Uterus (tissue), 2 donors: Measurements from ENCODE around the gene CTXND2.

Experiments
- CTCF ChIP-seq, 4 experiments: fragments of 200-600 bp in 2 of 4; fragments of 450-650 bp in 2 of 4; sonication (generic) in 2 of 4; IDR thresholded peaks; one replicate each; pipeline ENCODE4 v1.5.1; 2016 to 2019; ENCODE audit warnings: antibody characterized with exemption in 4 of 4, mild to moderate bottlenecking in 2 of 4, moderate library complexity in 1 of 4
- POLR2A ChIP-seq, 2 donors: fragments of 450-650 bp; IDR thresholded peaks; one replicate each; pipeline ENCODE4 v1.6.1; 2016; ENCODE audit warnings: antibody characterized with exemption in 2 of 2, mild to moderate bottlenecking in 1 of 2, moderate library complexity in 1 of 2

GRCh38 chr1:150912623-150913022 lies 25.7 kb downstream of the CTXND2 start:
- TF ChIP-seq CTCF (IDR thresholded peaks at IDR 0.05) (no peak), POLR2A (IDR thresholded peaks at IDR 0.05) (no peak)
